SW480 (cell line): Measurements from ENCODE around the gene MTFP1.
"Not testable (repeated sequence)": the region's sequence is repeated elsewhere in the genome, so short reads cannot be mapped to it uniquely, and the experiment has no call there.

Source experiments
- DNase-seq: peaks from one replicate; pipeline ENCODE4 v3.0.0-alpha.2; 2016; ENCODE audit warnings: low spot score

Gene MTFP1

GRCh38 chr22:30425616-30426387 lies at the start of gene MTFP1:
TSS of gene MTFP1 (plus strand) at chr22:30425768. CDS start at chr22:30425880, 112 bp downstream.
- DNase-seq = peak; percentile 75

GRCh38 chr22:30380011-30380410 lies 45.6 kb upstream of the MTFP1 start:
- DNase-seq = no peak

- no peak for DNase-seq
These were observed 44.3 kb upstream of the MTFP1 start for GRCh38 chr22:30381264-30381663.

- no peak for DNase-seq
These were observed 43.2 kb upstream of the MTFP1 start for GRCh38 chr22:30382340-30382739.

GRCh38 chr22:30383061-30383460 lies 42.5 kb upstream of the MTFP1 start:
- no peak for DNase-seq

GRCh38 chr22:30385942-30386341 lies 39.6 kb upstream of the MTFP1 start:
- no peak for DNase-seq

GRCh38 chr22:30386608-30386959 lies 39.0 kb upstream of the MTFP1 start:
- no peak for DNase-seq

- DNase-seq = peak; percentile 62
These were observed 38.4 kb upstream of the MTFP1 start, which contains the start of gene RNF215 for GRCh38 chr22:30386960-30387827. TSS of gene RNF215 (minus strand) at chr22:30387411. CDS start at chr22:30387313, 98 bp downstream.

GRCh38 chr22:30390974-30391691 lies 34.4 kb upstream of the MTFP1 start:
- DNase-seq = peak; percentile 73

- no peak for DNase-seq
These were observed 32.8 kb upstream of the MTFP1 start for GRCh38 chr22:30392661-30393321.

- DNase-seq = no peak
These were observed 32.3 kb upstream of the MTFP1 start for GRCh38 chr22:30393322-30393680.

GRCh38 chr22:30393885-30394284 lies 31.7 kb upstream of the MTFP1 start:
- no peak for DNase-seq

GRCh38 chr22:30396871-30397655 lies 28.5 kb upstream of the MTFP1 start, which contains the start of gene SEC14L2:
TSS of gene SEC14L2 (plus strand) at chr22:30397018. CDS start at chr22:30397117, 99 bp downstream.
- DNase-seq = peak; percentile 43

- no peak for DNase-seq
These were observed 27.6 kb upstream of the MTFP1 start for GRCh38 chr22:30397656-30398635.

- no peak for DNase-seq
These were observed 26.6 kb upstream of the MTFP1 start for GRCh38 chr22:30398685-30399680.

GRCh38 chr22:30399718-30400117 lies 25.9 kb upstream of the MTFP1 start:
- no peak for DNase-seq

GRCh38 chr22:30400159-30400558 lies 25.4 kb upstream of the MTFP1 start:
- no peak for DNase-seq

- DNase-seq = not testable (repeated sequence)
These were observed 24.5 kb upstream of the MTFP1 start for GRCh38 chr22:30401024-30401423.
